IPS-15b (cell line): ENCODE results near the gene BICC1.

Source experiments
- H3K27me3 ChIP-seq: one replicate; pipeline ENCODE4 v1.6.1; 2013; ENCODE audit warnings: low read length; ENCODE audit not compliant: control insufficient read depth, insufficient read depth
- H3K36me3 ChIP-seq: one replicate; pipeline ENCODE4 v1.6.1; 2013; ENCODE audit warnings: low read length; ENCODE audit not compliant: control insufficient read depth, insufficient read depth
- H3K4me1 ChIP-seq: one replicate; pipeline ENCODE4 v1.6.1; 2013; ENCODE audit warnings: mild to moderate bottlenecking, low read length; ENCODE audit not compliant: control insufficient read depth, insufficient read depth
- H3K4me3 ChIP-seq: one replicate; pipeline ENCODE4 v1.5.1; 2013; ENCODE audit warnings: low read depth, low read length
- H3K9ac ChIP-seq: one replicate; pipeline ENCODE4 v1.6.1; 2013; ENCODE audit warnings: low read depth, mild to moderate bottlenecking, low read length
- H3K9me3 ChIP-seq: one replicate; pipeline ENCODE4 v1.6.1; 2013; ENCODE audit warnings: mild to moderate bottlenecking, low read length; ENCODE audit not compliant: control insufficient read depth, insufficient read depth

Gene BICC1

DNA sequence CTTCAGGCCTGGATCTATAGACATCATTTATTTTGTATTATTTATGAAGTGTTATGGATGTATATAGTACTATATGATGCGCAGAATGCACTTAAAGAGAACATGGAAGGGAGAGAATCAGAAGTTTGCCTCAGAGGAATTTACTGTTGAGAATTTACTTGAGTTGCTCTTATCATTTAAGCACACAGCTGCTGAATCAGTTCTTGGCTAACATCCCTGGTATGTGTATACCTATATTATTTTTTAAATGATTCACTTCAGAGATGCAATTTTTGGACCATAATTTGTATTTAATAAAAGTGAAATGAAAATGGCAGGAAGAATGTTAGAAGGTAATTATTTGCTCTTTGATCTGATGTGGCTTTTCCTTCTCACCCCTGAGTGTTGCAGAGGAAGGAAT, 191.6 kb downstream of the BICC1 start:
- H3K4me3 ChIP-seq, result no peak overlapping the region
- no peak overlapping the region for H3K9ac ChIP-seq
- H3K27me3 ChIP-seq, result no peaks in the 10 kb centered on the region
- no peaks in the 10 kb centered on the region for H3K4me1 ChIP-seq
- no peaks in the 10 kb centered on the region for H3K9me3 ChIP-seq
- no peaks in the 10 kb centered on the region for H3K36me3 ChIP-seq

DNA sequence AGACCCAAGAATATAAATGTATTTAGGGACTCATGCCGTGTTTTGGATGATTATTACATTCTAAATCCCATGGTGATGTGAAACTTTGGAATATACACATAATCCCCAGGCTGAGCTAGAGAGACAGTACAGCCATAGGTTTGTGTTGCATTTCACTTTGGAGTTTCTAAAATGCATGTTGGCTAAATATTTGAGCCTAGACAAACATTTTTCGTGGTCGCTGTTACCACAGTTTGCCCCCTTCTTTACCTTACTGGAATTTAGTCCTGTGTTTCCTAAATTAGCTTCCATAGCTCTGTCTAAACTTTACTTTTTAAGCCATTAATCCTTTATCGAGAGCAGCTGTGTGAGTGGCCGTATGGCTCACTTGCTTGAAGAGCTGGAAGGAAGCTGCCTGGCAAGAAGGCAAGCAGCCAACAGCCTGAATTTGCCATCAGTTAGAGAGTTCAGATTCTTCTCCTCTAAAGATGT, 192.0 kb downstream of the BICC1 start:
- no peaks in the 10 kb centered on the region for H3K9me3 ChIP-seq
- no peaks in the 10 kb centered on the region for H3K4me1 ChIP-seq
- no peaks in the 10 kb centered on the region for H3K27me3 ChIP-seq
- H3K9ac ChIP-seq, result no peak overlapping the region
- H3K36me3 ChIP-seq, result no peaks in the 10 kb centered on the region
- no peak overlapping the region for H3K4me3 ChIP-seq

DNA sequence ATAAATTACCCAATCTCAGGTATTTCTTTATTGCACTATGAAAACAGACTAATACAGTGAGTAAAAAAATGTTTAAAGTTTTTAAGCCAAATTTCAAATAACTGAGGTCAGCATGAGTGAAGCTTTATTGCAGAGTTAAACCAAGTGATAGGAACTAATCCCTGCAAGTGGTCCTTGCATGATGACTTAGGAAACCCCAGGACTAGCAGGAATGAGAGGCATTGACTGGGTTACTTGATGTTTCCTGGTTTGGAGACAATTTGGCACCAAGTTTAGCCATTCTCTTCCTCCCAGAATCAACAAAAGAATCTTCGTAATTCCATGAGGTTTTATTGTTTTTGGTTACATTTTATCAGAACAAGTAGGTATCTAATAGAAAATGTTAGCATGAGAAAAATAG, 194.2 kb downstream of the BICC1 start:
- Histone ChIP-seq H3K27me3 (no peaks in the 10 kb centered on the region), H3K9ac (no peak overlapping the region), H3K4me1 (no peaks in the 10 kb centered on the region), H3K9me3 (no peaks in the 10 kb centered on the region), H3K4me3 (no peak overlapping the region), H3K36me3 (no peaks in the 10 kb centered on the region)

DNA sequence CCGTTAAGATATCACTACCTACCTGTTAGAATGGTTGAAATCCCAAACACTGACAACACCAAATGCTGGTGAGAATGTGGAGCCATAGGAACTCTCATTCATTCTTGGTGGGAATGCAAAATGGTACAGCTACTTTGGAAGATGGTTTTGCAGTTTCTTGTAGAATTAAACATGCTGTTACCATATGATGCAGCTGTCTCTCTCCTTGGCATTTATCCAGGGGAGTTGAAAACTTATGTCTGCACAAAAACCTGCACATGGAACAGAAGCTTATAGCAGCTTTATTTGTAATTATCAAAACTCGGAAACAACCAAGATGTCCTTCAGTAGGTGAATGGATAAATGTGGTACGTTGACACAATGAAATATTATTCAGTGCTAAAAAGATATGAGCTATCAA, 199.5 kb downstream of the BICC1 start:
- no peaks in the 10 kb centered on the region for H3K27me3 ChIP-seq

DNA sequence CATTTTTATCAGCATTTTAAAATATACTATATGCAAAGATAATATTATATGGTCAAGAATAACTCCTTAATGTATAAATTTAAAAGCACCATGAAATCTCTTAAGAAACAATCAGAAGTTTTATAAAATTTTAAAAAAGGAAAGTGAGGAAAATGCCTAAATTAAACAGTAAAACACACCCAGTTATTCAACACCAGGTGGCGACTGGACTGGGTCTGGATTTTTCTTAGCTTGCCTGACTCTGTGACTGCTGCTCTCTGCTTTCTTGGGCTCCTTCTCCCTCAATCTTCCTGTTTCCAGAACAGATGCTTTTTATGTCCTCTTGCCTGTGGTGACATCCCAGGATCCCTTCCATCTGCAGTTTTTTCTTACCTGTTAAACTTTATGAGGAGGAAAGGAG, 200.3 kb downstream of the BICC1 start:
- H3K9me3 ChIP-seq, result no peaks in the 10 kb centered on the region
- no peak overlapping the region for H3K9ac ChIP-seq
- H3K4me3 ChIP-seq, result no peak overlapping the region
- H3K27me3 ChIP-seq, result no peaks in the 10 kb centered on the region
- no peaks in the 10 kb centered on the region for H3K36me3 ChIP-seq
- H3K4me1 ChIP-seq, result no peaks in the 10 kb centered on the region

More for the DNA sequence above, 199.5 kb downstream of the BICC1 start:
- H3K9me3 ChIP-seq, result no peaks in the 10 kb centered on the region
- no peak overlapping the region for H3K9ac ChIP-seq
- H3K4me1 ChIP-seq, result no peaks in the 10 kb centered on the region
- H3K4me3 ChIP-seq, result no peak overlapping the region
- no peaks in the 10 kb centered on the region for H3K36me3 ChIP-seq

DNA sequence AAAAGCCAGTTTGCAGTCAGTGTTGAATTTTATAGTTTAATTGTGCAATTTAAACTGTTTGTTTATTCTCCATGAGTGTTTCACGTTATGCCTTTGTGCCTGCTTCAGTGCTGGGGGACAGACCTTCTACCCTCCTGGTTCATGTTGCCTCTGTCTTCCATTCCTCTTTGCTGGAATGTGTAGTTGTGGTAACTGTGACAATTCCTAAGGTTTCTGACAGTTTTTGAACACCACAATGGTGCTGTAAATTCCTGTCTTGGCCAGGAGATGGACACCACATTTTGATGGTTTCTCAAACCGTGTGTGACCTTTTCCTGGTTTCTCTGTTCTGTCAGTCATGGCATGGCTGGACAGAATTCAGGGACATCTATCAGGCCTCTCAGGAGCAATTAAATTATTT, 201.7 kb downstream of the BICC1 start:
- Histone ChIP-seq H3K4me1 (no peaks in the 10 kb centered on the region), H3K36me3 (no peaks in the 10 kb centered on the region), H3K4me3 (no peak overlapping the region), H3K27me3 (no peaks in the 10 kb centered on the region), H3K9ac (no peak overlapping the region), H3K9me3 (no peaks in the 10 kb centered on the region)

DNA sequence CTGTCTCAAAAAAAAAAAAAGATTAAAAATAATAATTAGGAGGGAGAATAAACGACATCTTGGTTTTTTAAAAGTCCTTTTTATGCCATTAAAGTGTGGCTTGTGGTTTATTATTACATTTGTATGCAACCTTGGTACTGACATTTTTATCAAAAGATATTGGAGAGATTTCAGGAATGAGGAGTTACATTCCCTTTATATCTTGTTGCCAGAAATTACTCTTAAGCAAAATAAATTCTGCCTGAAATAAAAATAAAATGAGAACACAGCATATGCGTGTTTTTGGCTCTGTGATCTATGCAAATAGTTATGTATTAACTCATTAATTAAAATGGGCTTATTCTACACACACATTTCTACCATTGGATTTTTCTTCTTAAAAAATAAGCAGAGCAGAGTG, 202.4 kb downstream of the BICC1 start:
- Histone ChIP-seq H3K9me3 (no peaks in the 10 kb centered on the region), H3K36me3 (no peaks in the 10 kb centered on the region), H3K9ac (no peak overlapping the region), H3K27me3 (no peaks in the 10 kb centered on the region), H3K4me1 (no peaks in the 10 kb centered on the region), H3K4me3 (no peak overlapping the region)

DNA sequence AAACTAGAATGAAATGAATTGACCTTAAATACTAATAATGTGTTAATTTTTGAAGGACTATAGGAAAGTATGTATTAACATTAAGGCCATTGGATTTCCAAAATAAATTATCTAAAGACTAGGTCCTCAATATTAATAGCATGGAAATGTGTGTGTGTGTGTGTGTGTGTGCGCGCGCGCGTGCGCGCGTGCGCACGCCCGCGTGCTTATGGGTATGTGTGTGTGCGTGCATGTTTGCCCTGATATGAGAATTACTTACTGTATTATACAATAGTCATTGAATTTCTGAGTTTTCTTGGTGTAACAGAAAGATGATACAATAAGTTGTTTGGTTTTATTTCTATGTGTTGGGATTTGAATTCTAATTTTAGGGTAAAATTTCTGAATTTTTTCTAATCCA, 205.9 kb downstream of the BICC1 start:
- Histone ChIP-seq H3K36me3 (no peaks in the 10 kb centered on the region), H3K27me3 (no peaks in the 10 kb centered on the region), H3K4me1 (no peaks in the 10 kb centered on the region), H3K9ac (no peak overlapping the region), H3K4me3 (no peak overlapping the region), H3K9me3 (no peaks in the 10 kb centered on the region)

DNA sequence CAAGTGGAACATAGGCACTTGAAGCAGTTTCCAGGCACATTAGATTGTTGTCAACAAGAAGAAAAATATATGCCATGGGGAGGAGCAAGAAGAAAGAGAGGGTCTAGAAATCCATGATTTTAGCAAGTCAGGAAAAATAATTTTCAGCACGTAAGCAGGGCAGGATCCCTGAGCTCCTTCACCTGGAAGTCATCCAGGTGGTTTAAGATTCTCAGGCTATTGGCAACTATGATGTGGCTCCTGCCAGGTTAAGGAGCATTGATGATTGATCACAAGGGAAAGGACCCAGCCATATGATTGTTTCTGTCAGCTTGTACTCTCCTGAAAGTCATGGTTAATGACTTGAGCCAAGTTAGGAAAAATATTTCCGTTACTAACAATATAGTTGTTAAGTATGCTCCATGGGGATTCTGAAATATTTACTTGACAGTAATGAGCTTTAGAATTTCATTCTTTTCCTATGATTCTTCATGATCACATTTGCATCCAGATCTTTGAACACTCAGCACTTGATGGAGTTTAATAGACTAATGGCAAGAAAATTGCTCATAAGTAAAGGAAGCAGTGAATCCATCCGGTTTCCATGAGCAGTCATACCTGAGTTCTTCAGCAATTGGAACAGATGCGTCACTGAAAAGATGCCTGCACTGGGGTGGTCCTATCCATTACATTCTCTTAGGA, 209.1 kb downstream of the BICC1 start:
- Histone ChIP-seq H3K4me3 (no peak overlapping the region), H3K36me3 (no peaks in the 10 kb centered on the region), H3K9ac (no peak overlapping the region), H3K9me3 (no peaks in the 10 kb centered on the region), H3K27me3 (no peaks in the 10 kb centered on the region), H3K4me1 (no peaks in the 10 kb centered on the region)

DNA sequence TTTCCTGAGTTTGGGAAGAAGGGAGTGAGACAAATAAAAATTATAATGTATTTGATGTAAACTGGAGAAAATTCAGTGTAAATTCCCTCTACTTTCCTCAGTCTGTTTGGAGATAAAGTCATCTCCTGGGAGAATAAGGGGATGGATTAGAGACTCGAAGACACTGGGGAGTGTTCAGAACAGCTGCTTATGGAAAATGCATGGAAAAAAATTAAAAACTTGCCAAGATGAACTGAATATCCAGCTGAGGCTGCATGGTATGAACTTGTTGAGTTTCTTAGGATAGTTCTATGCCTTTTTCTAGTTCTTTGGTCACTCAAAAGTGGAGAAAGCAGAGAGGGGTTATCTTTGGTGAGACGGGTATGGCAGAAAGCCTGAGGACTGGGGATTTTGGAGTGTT, 210.5 kb downstream of the BICC1 start:
- no peak overlapping the region for H3K4me3 ChIP-seq
- no peaks in the 10 kb centered on the region for H3K27me3 ChIP-seq
- no peaks in the 10 kb centered on the region for H3K4me1 ChIP-seq
- no peaks in the 10 kb centered on the region for H3K9me3 ChIP-seq
- H3K9ac ChIP-seq, result no peak overlapping the region
- H3K36me3 ChIP-seq, result no peaks in the 10 kb centered on the region

DNA sequence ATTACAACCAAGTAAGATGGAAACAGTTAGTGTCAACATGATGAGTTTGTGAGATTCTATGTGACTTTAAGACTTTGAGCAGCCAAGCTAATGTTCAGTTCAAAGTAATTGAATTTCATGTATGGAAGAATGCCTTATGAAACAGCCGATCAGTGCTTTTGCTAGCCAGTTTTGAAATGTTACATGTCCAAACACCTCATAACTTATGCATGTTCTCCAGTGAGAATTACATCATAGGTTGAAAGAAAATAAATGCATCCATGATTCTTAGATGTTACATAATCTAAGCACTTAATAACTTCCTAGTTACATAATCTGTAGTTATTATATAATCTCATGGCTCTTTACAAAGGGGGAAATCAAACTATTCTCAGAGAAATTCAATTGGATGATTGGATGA, 211.3 kb downstream of the BICC1 start:
- H3K4me1 ChIP-seq, result no peaks in the 10 kb centered on the region
- no peak overlapping the region for H3K9ac ChIP-seq
- no peaks in the 10 kb centered on the region for H3K9me3 ChIP-seq
- H3K27me3 ChIP-seq, result no peaks in the 10 kb centered on the region
- no peak overlapping the region for H3K4me3 ChIP-seq
- no peaks in the 10 kb centered on the region for H3K36me3 ChIP-seq

DNA sequence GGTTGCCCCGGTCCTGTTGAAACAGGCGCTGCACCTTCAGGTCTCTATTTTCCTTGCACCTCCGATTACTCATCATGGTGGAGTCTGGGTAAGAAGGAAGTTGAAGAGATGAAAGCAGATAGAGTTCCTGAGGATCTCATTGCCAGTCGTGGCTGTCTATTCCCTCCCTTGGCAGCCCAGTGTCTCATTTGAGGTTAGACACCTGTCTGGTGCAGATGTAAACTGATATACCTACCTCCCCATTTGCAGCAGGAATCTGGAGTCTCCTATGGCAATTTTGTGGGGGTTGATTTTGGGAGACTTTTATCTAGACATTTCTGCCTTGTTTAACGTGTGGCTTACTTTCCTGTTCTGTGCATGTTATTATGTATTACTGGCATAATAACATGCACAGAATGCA, 212.1 kb downstream of the BICC1 start:
- Histone ChIP-seq H3K4me1 (no peaks in the 10 kb centered on the region), H3K9ac (no peak overlapping the region), H3K36me3 (no peaks in the 10 kb centered on the region), H3K4me3 (no peak overlapping the region), H3K27me3 (no peaks in the 10 kb centered on the region), H3K9me3 (no peaks in the 10 kb centered on the region)
